Measurements from ENCODE around the gene MYO18A.

The MYO18A gene

DNA sequence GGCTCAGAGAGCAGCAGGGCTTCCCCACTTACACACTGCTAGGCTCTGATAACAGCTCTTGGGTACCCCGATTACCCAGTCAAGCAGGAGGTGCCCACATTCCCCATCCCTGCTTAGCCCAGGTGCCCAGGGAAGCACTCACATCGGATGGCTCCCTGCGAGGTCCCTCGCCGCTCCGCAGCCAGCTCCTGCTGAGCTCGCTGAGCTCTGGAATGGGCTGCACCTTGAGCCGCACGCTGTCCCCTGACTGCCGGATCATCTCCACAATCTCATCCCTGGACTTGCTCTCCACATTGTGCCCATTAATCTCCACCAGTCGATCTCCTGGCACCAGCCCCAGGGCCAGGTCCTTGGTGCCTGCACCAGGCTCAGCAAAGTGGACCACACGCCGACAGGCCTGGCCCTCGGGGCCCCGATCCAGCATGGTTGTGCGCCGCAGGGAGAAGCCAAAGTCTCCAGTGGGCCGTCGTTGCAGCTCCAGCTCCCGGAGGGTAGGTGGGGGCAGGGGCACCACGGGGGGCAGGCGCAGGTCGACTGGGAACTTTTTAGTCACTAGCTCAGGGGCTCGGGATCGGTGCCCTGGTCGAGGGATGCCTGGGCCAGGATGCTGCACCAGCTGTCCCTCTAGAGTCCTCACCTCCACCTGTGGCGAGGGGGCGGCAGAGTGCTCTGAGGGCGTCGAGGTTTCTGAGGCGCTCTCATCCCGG, 14.2 kb downstream of the MYO18A start:
- no peak overlapping the region for H2AFZ ChIP-seq (ENCODE audit: low read depth, low read length)
- no peak for ATAC-seq (ENCODE audit: insufficient read depth, low read depth)
- no peaks in the 10 kb centered on the region for H3K4me1 ChIP-seq (ENCODE audit: insufficient read depth, low read length)

DNA sequence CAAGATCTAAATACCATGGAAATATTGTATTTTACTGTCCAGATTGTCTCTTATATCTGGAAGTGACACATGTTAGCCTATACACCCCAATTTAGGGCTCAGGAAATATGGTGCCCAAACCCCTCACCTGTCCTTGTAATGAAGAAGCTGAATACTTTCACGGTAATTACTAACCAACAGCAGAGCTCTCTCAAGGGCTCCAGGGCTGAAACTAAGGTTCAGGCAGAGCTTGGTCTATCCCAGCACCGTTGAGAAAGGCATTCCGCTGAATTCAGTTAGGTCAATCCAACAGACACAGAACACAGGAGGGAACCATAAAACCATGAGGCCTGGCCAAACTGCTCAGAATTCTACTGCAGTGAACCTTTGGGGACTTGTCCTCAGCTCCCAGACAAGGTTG, 14.9 kb downstream of the MYO18A start:
- Histone ChIP-seq H3K27ac (ENCODE audit: low read length) (no peak overlapping the region), H2AFZ (ENCODE audit: low read depth, low read length) (no peak overlapping the region), H3K9ac (ENCODE audit: low read depth, low read length) (no peak overlapping the region), H3K4me2 (ENCODE audit: insufficient read depth, low read length) (no peak overlapping the region), H4K20me1 (ENCODE audit: insufficient read depth, low read length) (no peaks in the 10 kb centered on the region), H3K9me3 (ENCODE audit: insufficient read depth, low read length, severe bottlenecking) (no peaks in the 10 kb centered on the region), H3K4me1 (ENCODE audit: insufficient read depth, low read length) (no peaks in the 10 kb centered on the region), H3K36me3 (ENCODE audit: insufficient read depth, low read length) (no peaks in the 10 kb centered on the region; the same call in 1 of the 2 replicates), H3K27me3 (ENCODE audit: insufficient read depth, low read length, poor library complexity) (no peaks in the 10 kb centered on the region), H3K4me3 (ENCODE audit: low read depth in 1 of 2, low read length in 2 of 2) (no peak overlapping the region), H3K79me2 (ENCODE audit: insufficient read depth, low read length) (no peaks in the 10 kb centered on the region)
- no peak for DNase-seq
- ATAC-seq (ENCODE audit: insufficient read depth, low read depth), result no peak
- TF ChIP-seq, protein P1, sequence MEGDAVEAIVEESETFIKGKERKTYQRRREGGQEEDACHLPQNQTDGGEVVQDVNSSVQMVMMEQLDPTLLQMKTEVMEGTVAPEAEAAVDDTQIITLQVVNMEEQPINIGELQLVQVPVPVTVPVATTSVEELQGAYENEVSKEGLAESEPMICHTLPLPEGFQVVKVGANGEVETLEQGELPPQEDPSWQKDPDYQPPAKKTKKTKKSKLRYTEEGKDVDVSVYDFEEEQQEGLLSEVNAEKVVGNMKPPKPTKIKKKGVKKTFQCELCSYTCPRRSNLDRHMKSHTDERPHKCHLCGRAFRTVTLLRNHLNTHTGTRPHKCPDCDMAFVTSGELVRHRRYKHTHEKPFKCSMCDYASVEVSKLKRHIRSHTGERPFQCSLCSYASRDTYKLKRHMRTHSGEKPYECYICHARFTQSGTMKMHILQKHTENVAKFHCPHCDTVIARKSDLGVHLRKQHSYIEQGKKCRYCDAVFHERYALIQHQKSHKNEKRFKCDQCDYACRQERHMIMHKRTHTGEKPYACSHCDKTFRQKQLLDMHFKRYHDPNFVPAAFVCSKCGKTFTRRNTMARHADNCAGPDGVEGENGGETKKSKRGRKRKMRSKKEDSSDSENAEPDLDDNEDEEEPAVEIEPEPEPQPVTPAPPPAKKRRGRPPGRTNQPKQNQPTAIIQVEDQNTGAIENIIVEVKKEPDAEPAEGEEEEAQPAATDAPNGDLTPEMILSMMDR (IDR thresholded peaks at IDR 0.05; ENCODE audit: borderline replicate concordance, extremely low read depth, low read length, poor library complexity, severe bottlenecking), result no peak
- no peak for TF ChIP-seq EZH2 (IDR thresholded peaks at IDR 0.05; ENCODE audit: borderline replicate concordance, low read depth, low read length, severe bottlenecking)

More for the DNA sequence above, 14.2 kb downstream of the MYO18A start:
- Histone ChIP-seq H3K79me2 (ENCODE audit: insufficient read depth, low read length) (no peaks in the 10 kb centered on the region), H3K27ac (ENCODE audit: low read length) (no peak overlapping the region), H3K4me3 (ENCODE audit: low read depth in 1 of 2, low read length in 2 of 2) (no peak overlapping the region), H3K9ac (ENCODE audit: low read depth, low read length) (no peak overlapping the region), H3K36me3 (ENCODE audit: insufficient read depth, low read length) (no peaks in the 10 kb centered on the region; the same call in 1 of the 2 replicates), H3K4me2 (ENCODE audit: insufficient read depth, low read length) (no peak overlapping the region), H4K20me1 (ENCODE audit: insufficient read depth, low read length) (no peaks in the 10 kb centered on the region), H3K9me3 (ENCODE audit: insufficient read depth, low read length, severe bottlenecking) (no peaks in the 10 kb centered on the region), H3K27me3 (ENCODE audit: insufficient read depth, low read length, poor library complexity) (no peaks in the 10 kb centered on the region)
- DNase-seq, result no peak
- TF ChIP-seq, protein P1 (IDR thresholded peaks at IDR 0.05; ENCODE audit: borderline replicate concordance, extremely low read depth, low read length, poor library complexity, severe bottlenecking), result no peak
- TF ChIP-seq EZH2 (IDR thresholded peaks at IDR 0.05; ENCODE audit: borderline replicate concordance, low read depth, low read length, severe bottlenecking), result no peak

DNA sequence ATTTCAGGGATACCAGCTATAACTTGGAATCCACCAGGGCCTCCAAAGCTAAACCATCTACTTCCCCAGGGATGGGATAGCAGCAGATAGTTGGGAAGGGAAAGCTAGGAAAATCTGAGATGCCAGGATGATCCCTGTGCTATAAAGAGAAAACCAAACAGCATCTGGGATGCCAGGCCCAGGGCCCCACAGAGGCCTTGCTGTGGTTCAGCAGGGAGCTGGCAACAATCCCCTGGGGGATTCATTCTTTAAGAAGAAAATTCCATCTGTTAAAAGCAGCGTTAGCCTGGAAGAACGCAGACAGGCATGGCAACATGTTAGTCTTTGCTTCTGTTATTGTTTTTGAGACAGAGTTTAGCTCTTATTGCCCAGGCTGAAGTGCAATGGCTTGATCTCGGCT, 16.6 kb downstream of the MYO18A start:
- Histone ChIP-seq H3K4me1 (ENCODE audit: insufficient read depth, low read length) (no peaks in the 10 kb centered on the region; the same call in 1 of the 2 replicates), H3K79me2 (ENCODE audit: insufficient read depth, low read length) (no peaks in the 10 kb centered on the region), H3K4me3 (ENCODE audit: low read depth in 1 of 2, low read length in 2 of 2) (no peak overlapping the region), H2AFZ (ENCODE audit: low read depth, low read length) (no peak overlapping the region), H3K27me3 (ENCODE audit: insufficient read depth, low read length, poor library complexity) (no peaks in the 10 kb centered on the region), H4K20me1 (ENCODE audit: insufficient read depth, low read length) (no peaks in the 10 kb centered on the region), H3K36me3 (ENCODE audit: insufficient read depth, low read length) (no peaks in the 10 kb centered on the region; the same call in 1 of the 2 replicates), H3K27ac (ENCODE audit: low read length) (no peak overlapping the region), H3K9ac (ENCODE audit: low read depth, low read length) (no peak overlapping the region), H3K4me2 (ENCODE audit: insufficient read depth, low read length) (no peak overlapping the region), H3K9me3 (ENCODE audit: insufficient read depth, low read length, severe bottlenecking) (no peaks in the 10 kb centered on the region)
- ATAC-seq (ENCODE audit: insufficient read depth, low read depth) (no peak), DNase-seq (no peak)
- TF ChIP-seq, protein P1 (IDR thresholded peaks at IDR 0.05; ENCODE audit: borderline replicate concordance, extremely low read depth, low read length, poor library complexity, severe bottlenecking), result no peak
- TF ChIP-seq EZH2 (IDR thresholded peaks at IDR 0.05; ENCODE audit: borderline replicate concordance, low read depth, low read length, severe bottlenecking), result no peak

All from DND-41 (cell line).